Type B pancreatic cell (in vitro differentiated cells): ENCODE results near the gene CRIP1. TPM values are rescaled to one million over a fixed set of nuclear protein-coding genes. Genes with fewer than 3 reads are reported as not detected.

Experiments used
- DNase-seq: peaks from one replicate; pipeline ENCODE4 v3.0.0; 2021; ENCODE audit warnings: mixed read lengths; ENCODE audit not compliant: unreplicated experiment; ENCODE audit errors: extremely low spot score
- H3K27ac Mint-ChIP-seq: 2 replicates; pipeline ENCODE4 v1.8.0; 2021; ENCODE audit warnings: mild to moderate bottlenecking, mixed read lengths
- H3K27me3 Mint-ChIP-seq: 2 replicates; pipeline ENCODE4 v1.8.0; 2021; ENCODE audit warnings: mixed read lengths
- H3K36me3 Mint-ChIP-seq: 2 replicates; pipeline ENCODE4 v1.8.0; 2021; ENCODE audit warnings: mixed read lengths
- H3K4me1 Mint-ChIP-seq: one replicate; pipeline ENCODE4 v1.8.0; 2021; ENCODE audit warnings: mixed read lengths; ENCODE audit not compliant: unreplicated experiment
- H3K4me3 Mint-ChIP-seq: 2 replicates; pipeline ENCODE4 v1.8.0; 2021; ENCODE audit warnings: mild to moderate bottlenecking, mixed read lengths
- H3K9me3 Mint-ChIP-seq: 2 replicates; pipeline ENCODE4 v1.8.0; 2021; ENCODE audit warnings: mixed read lengths
- CTCF ChIP-seq: fragments of 200-600 bp; sonication (generic); conservative IDR thresholded peaks from 2 replicates; pipeline ENCODE4 v1.5.0; 2021; ENCODE audit warnings: antibody characterized with exemption, mild to moderate bottlenecking
- total RNA-seq: library from RNA; stranded (reverse); gene quantifications from 2 replicates; pipeline ENCODE4 v1.2.1, GENCODE V29; 2021; ENCODE audit warnings: low replicate concordance

The CRIP1 gene
- total RNA-seq, 1 donor from 2014 or later, result 15.4 TPM

GRCh38 chr14:105493921-105494605 lies 7.4 kb downstream of the CRIP1 start:
- H3K27me3 Mint-ChIP-seq, result peaks cover 3% of the 10 kb centered on the region

GRCh38 chr14:105494606-105494929 lies 7.9 kb downstream of the CRIP1 start:
- Mint-ChIP-seq H3K4me3 (no peak overlapping the region), H3K36me3 (no peaks in the 10 kb centered on the region), H3K27me3 (peaks cover 1% of the 10 kb centered on the region), H3K9me3 (no peaks in the 10 kb centered on the region), H3K27ac (no peak overlapping the region), H3K4me1 (peaks cover under 1% of the 10 kb centered on the region)
- no peak for DNase-seq
- TF ChIP-seq CTCF, result no peak

More at GRCh38 chr14:105493921-105494605, 7.4 kb downstream of the CRIP1 start:
- no peaks in the 10 kb centered on the region for H3K36me3 Mint-ChIP-seq
- H3K4me1 Mint-ChIP-seq, result peaks cover 5% of the 10 kb centered on the region
- H3K9me3 Mint-ChIP-seq, result no peaks in the 10 kb centered on the region
- no peak for DNase-seq
- no peak for TF ChIP-seq CTCF
- no peak overlapping the region for H3K27ac Mint-ChIP-seq
- no peak overlapping the region for H3K4me3 Mint-ChIP-seq

GRCh38 chr14:105495101-105495989 lies 8.7 kb downstream of the CRIP1 start:
- Mint-ChIP-seq H3K36me3 (no peaks in the 10 kb centered on the region), H3K4me1 (no peaks in the 10 kb centered on the region), H3K27ac (no peak overlapping the region), H3K4me3 (no peak overlapping the region), H3K27me3 (no peaks in the 10 kb centered on the region), H3K9me3 (no peaks in the 10 kb centered on the region)
- TF ChIP-seq CTCF, result no peak
- no peak for DNase-seq

- Mint-ChIP-seq H3K4me1 (no peaks in the 10 kb centered on the region), H3K4me3 (no peak overlapping the region), H3K27me3 (no peaks in the 10 kb centered on the region), H3K9me3 (no peaks in the 10 kb centered on the region), H3K36me3 (no peaks in the 10 kb centered on the region), H3K27ac (no peak overlapping the region)
- no peak for DNase-seq
- TF ChIP-seq CTCF, result no peak
Observed at GRCh38 chr14:105495990-105496830, 9.5 kb downstream of the CRIP1 start.

GRCh38 chr14:105496831-105497591 lies 10.3 kb downstream of the CRIP1 start:
- DNase-seq, result no peak
- Mint-ChIP-seq H3K36me3 (no peaks in the 10 kb centered on the region), H3K4me1 (no peaks in the 10 kb centered on the region), H3K4me3 (no peak overlapping the region), H3K9me3 (no peaks in the 10 kb centered on the region), H3K27ac (no peak overlapping the region), H3K27me3 (no peaks in the 10 kb centered on the region)
- no peak for TF ChIP-seq CTCF
